GM10266 (cell line): ENCODE results near the gene ADAMTS13.

Source experiments
- DNase-seq: peaks from one replicate; pipeline ENCODE4 v3.0.0; 2012; ENCODE audit errors: extremely low spot score
- TF ChIP-seq, protein P1 (sequence below): IDR thresholded peaks from 2 replicates; pipeline ENCODE4 v1.5.1; 2012; ENCODE audit warnings: mild to moderate bottlenecking, low read depth; ENCODE audit not compliant: control insufficient read depth, insufficient read depth; ENCODE audit errors: missing control alignments

ADAMTS13 gene

DNA sequence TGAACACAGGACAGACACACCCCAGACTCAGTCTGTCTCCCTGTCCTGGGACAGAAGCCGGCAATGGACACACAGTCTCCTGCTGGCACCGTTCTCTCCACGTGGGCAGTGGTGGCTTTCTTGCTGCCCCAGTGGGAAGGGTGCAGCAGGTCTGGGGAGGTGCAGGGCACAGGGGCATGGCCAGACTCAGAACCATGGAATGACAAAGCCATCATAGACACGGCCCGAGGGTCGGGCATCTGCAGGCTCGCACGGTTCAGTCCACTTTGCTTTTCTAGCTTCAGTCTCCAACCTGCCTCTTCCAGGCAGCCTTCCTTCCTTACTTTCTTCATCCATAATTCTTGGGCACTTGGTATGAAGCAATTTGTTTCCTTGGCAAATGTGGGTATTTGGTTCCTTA lies 85.9 kb downstream of the ADAMTS13 start:
- DNase-seq = no peak
- TF ChIP-seq, protein P1, sequence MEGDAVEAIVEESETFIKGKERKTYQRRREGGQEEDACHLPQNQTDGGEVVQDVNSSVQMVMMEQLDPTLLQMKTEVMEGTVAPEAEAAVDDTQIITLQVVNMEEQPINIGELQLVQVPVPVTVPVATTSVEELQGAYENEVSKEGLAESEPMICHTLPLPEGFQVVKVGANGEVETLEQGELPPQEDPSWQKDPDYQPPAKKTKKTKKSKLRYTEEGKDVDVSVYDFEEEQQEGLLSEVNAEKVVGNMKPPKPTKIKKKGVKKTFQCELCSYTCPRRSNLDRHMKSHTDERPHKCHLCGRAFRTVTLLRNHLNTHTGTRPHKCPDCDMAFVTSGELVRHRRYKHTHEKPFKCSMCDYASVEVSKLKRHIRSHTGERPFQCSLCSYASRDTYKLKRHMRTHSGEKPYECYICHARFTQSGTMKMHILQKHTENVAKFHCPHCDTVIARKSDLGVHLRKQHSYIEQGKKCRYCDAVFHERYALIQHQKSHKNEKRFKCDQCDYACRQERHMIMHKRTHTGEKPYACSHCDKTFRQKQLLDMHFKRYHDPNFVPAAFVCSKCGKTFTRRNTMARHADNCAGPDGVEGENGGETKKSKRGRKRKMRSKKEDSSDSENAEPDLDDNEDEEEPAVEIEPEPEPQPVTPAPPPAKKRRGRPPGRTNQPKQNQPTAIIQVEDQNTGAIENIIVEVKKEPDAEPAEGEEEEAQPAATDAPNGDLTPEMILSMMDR = no peak
